Suprapubic skin (tissue), 3 donors: Measurements from ENCODE around the gene CDK5RAP3.
"Not testable (repeated sequence)": the region's sequence is repeated elsewhere in the genome, so short reads cannot be mapped to it uniquely, and the experiment has no call there.

Experiments
- POLR2AphosphoS5 ChIP-seq, 3 donors: sonication (generic); formaldehyde crosslinking; IDR thresholded peaks; one replicate each; pipeline ENCODE4 v1.6.1; 2017; ENCODE audit warnings: antibody characterized with exemption in 3 of 3
- TF ChIP-seq, protein P1 (sequence below), 2 donors: fragments of 200-600 bp in 1 of 2; fragments of 450-650 bp in 1 of 2; sonication (generic) in 1 of 2; IDR thresholded peaks; one replicate each; pipeline ENCODE4 v1.5.1; 2016 to 2019; ENCODE audit warnings: antibody characterized with exemption in 2 of 2, mild to moderate bottlenecking in 1 of 2, moderate library complexity in 1 of 2

DNA sequence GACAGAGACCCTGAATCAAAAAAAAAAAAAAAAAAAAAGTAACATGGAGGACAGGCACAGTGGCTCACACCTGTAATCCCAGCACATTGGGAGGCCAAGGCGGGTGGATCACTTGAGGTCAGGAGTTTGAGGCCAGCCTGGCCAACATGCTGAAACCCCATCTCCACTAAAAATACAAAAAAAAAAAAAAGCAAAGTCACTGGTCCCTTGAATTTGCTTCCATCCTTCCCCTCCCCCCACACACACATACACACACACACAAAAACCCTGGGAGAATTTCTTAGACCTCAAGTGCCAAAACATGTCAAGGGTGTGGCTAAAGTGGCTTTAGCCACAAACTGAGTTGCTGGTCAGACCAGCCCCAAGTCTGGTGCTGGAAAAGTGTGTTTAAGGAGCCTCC lies 17.5 kb downstream of the CDK5RAP3 start:
- TF ChIP-seq, protein P1, sequence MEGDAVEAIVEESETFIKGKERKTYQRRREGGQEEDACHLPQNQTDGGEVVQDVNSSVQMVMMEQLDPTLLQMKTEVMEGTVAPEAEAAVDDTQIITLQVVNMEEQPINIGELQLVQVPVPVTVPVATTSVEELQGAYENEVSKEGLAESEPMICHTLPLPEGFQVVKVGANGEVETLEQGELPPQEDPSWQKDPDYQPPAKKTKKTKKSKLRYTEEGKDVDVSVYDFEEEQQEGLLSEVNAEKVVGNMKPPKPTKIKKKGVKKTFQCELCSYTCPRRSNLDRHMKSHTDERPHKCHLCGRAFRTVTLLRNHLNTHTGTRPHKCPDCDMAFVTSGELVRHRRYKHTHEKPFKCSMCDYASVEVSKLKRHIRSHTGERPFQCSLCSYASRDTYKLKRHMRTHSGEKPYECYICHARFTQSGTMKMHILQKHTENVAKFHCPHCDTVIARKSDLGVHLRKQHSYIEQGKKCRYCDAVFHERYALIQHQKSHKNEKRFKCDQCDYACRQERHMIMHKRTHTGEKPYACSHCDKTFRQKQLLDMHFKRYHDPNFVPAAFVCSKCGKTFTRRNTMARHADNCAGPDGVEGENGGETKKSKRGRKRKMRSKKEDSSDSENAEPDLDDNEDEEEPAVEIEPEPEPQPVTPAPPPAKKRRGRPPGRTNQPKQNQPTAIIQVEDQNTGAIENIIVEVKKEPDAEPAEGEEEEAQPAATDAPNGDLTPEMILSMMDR (IDR thresholded peaks at IDR 0.05): not testable (repeated sequence)
- TF ChIP-seq POLR2AphosphoS5 (IDR thresholded peaks at IDR 0.05): not testable (repeated sequence)
